GM23248 (cell line): Measurements from ENCODE around the gene KDM2B. TPM values are rescaled to one million over a fixed set of nuclear protein-coding genes. Genes with fewer than 3 reads are reported as not detected.

Experiments
- DNase-seq: peaks from one replicate; pipeline ENCODE4 v3.0.0-alpha.2; 2015
- H2AFZ ChIP-seq: fragments of 200-600 bp; sonication (generic); 2 replicates; pipeline ENCODE4 v1.6.1; 2016; ENCODE audit warnings: antibody characterized with exemption
- H3F3A ChIP-seq: fragments of 200-600 bp; sonication (generic); 2 replicates; pipeline ENCODE4 v1.6.1; 2016; ENCODE audit warnings: mild to moderate bottlenecking, antibody characterized with exemption, mixed run types; ENCODE audit not compliant: insufficient read depth
- H3K27ac ChIP-seq: fragments of 200-600 bp; sonication (generic); 2 replicates; pipeline ENCODE4 v1.5.1; 2016; ENCODE audit warnings: mild to moderate bottlenecking
- H3K27me3 ChIP-seq: fragments of 200-600 bp; sonication (generic); replicated peaks from 2 replicates; pipeline ENCODE4 v1.6.1; 2016; ENCODE audit warnings: mild to moderate bottlenecking; ENCODE audit not compliant: insufficient read depth
- H3K36me3 ChIP-seq: fragments of 200-600 bp; sonication (generic); 2 replicates; pipeline ENCODE4 v1.6.1; 2016; ENCODE audit warnings: low read depth, mild to moderate bottlenecking
- H3K4me1 ChIP-seq: fragments of 200-600 bp; sonication (generic); 2 replicates; pipeline ENCODE4 v1.6.1; 2016; ENCODE audit warnings: mild to moderate bottlenecking; ENCODE audit not compliant: insufficient read depth
- H3K4me2 ChIP-seq: fragments of 200-600 bp; sonication (generic); one replicate; pipeline ENCODE4 v1.6.1; 2016; ENCODE audit warnings: mild to moderate bottlenecking; ENCODE audit not compliant: unreplicated experiment
- H3K4me3 ChIP-seq: fragments of 200-600 bp; sonication (generic); 2 replicates; pipeline ENCODE4 v1.5.1; 2016; ENCODE audit warnings: mild to moderate bottlenecking
- H3K79me2 ChIP-seq: fragments of 200-600 bp; sonication (generic); 2 replicates; pipeline ENCODE4 v1.6.1; 2016; ENCODE audit warnings: mild to moderate bottlenecking; ENCODE audit not compliant: insufficient read depth
- H3K9ac ChIP-seq: fragments of 200-600 bp; sonication (generic); 2 replicates; pipeline ENCODE4 v1.6.1; 2016; ENCODE audit warnings: mild to moderate bottlenecking
- H3K9me2 ChIP-seq: fragments of 200-600 bp; sonication (generic); 2 replicates; pipeline ENCODE4 v1.6.1; 2016; ENCODE audit warnings: mixed run types, mild to moderate bottlenecking, moderate library complexity; ENCODE audit not compliant: insufficient read depth
- H3K9me3 ChIP-seq: fragments of 200-600 bp; sonication (generic); one replicate; pipeline ENCODE4 v1.6.1; 2017; ENCODE audit warnings: low read depth
- H4K20me1 ChIP-seq: fragments of 200-600 bp; sonication (generic); 2 replicates; pipeline ENCODE4 v1.6.0; 2016; ENCODE audit not compliant: insufficient read depth
- EZH2 ChIP-seq: fragments of 200-600 bp; sonication (generic); IDR thresholded peaks from 2 replicates; pipeline ENCODE4 v1.6.1; 2018; ENCODE audit warnings: antibody characterized with exemption, mild to moderate bottlenecking; ENCODE audit not compliant: insufficient read depth, poor library complexity, severe bottlenecking
- EZH2phosphoT487 ChIP-seq: fragments of 200-600 bp; sonication (generic); IDR thresholded peaks from 2 replicates; pipeline ENCODE4 v1.6.1; 2018; ENCODE audit warnings: antibody characterized with exemption, moderate library complexity, mild to moderate bottlenecking, low read depth; ENCODE audit not compliant: insufficient read depth
- WGBS, 2 experiments: methylation state at CpG; one replicate each; pipeline ENCODE4 v1.1.6; 2015 to 2017; ENCODE audit warnings: low lambda C conversion rate in 2 of 2, low coverage in 1 of 2; ENCODE audit errors: missing lambda C conversion rate in 2 of 2; 5-methylcytosine and 5-hydroxymethylcytosine counted together
- in situ Hi-C: fragments of 300-500 bp; cut with MboI; formaldehyde crosslinking; loops from 2 replicates; pipeline ENCODE4 v1.15.0; 2020
- polyA plus RNA-seq: library from polyadenylated mRNA; unstranded; fragments of >200 nt; fragmentation: Nextera tagmentation; extraction: Ambion mirVana; gene quantifications from 2 replicates; pipeline ENCODE4 v1.2.1, GENCODE V29; 2016
- total RNA-seq: library from RNA; depleted of rRNA; stranded (reverse); fragments of >200 nt; shearing (Covaris generic); gene quantifications from 2 replicates; pipeline ENCODE4 v1.2.3, GENCODE V29; 2014

Gene KDM2B
- total and polyA plus RNA-seq, 2 experiments from 2014 or later, result 8.2 to 20.1 TPM

GRCh38 chr12:121423682-121424623 lies 156.9 kb downstream of the KDM2B start:
- H3K27ac ChIP-seq, result 0 out of 2 replicates have a peak overlapping the region, but pooled peaks have one; percentile 5
- 92 to 94% methylated on average over 13 of the region's 13 CpGs for WGBS, 2 experiments
- peak; percentile 26 for DNase-seq
- peaks cover 59% of the 10 kb centered on the region for H3K36me3 ChIP-seq
- peaks cover 26% of the 10 kb centered on the region for H3F3A ChIP-seq
- peaks cover 28% of the 10 kb centered on the region for H3K79me2 ChIP-seq
- no peaks in the 10 kb centered on the region for H3K9me2 ChIP-seq
- H3K9ac ChIP-seq, result no peak overlapping the region
- no peak overlapping the region for H2AFZ ChIP-seq
- in situ Hi-C loops, result no loop called here
- no peaks in the 10 kb centered on the region for H4K20me1 ChIP-seq
- no peak overlapping the region for H3K4me3 ChIP-seq
- H3K4me2 ChIP-seq, result no peak overlapping the region
- no peaks in the 10 kb centered on the region for H3K9me3 ChIP-seq
- no peaks in the 10 kb centered on the region for H3K27me3 ChIP-seq
- no peaks in the 10 kb centered on the region for H3K4me1 ChIP-seq
- TF ChIP-seq EZH2, result no peak
- no peak for TF ChIP-seq EZH2phosphoT487

- Histone ChIP-seq H3K27me3 (no peaks in the 10 kb centered on the region), H2AFZ (no peak overlapping the region), H3K79me2 (peaks cover 33% of the 10 kb centered on the region), H3K36me3 (peaks cover 52% of the 10 kb centered on the region), H3F3A (peaks cover 26% of the 10 kb centered on the region), H3K9ac (no peak overlapping the region), H3K4me3 (no peak overlapping the region), H4K20me1 (no peaks in the 10 kb centered on the region), H3K9me3 (no peaks in the 10 kb centered on the region), H3K27ac (no peak overlapping the region), H3K4me1 (no peaks in the 10 kb centered on the region), H3K4me2 (no peak overlapping the region), H3K9me2 (no peaks in the 10 kb centered on the region)
- WGBS, 2 experiments, result 91 to 92% methylated on average over 14 of the region's 14 CpGs
- DNase-seq, result no peak
- in situ Hi-C loops, result no loop called here
- no peak for TF ChIP-seq EZH2phosphoT487
- TF ChIP-seq EZH2, result no peak
These were observed 157.6 kb downstream of the KDM2B start for GRCh38 chr12:121423253-121423652.

- no peak for DNase-seq
- Histone ChIP-seq H2AFZ (no peak overlapping the region), H3F3A (peaks cover 15% of the 10 kb centered on the region), H3K9me2 (no peaks in the 10 kb centered on the region), H3K9ac (no peak overlapping the region), H3K27ac (no peak overlapping the region), H3K27me3 (no peaks in the 10 kb centered on the region), H3K4me1 (no peaks in the 10 kb centered on the region), H3K9me3 (no peaks in the 10 kb centered on the region), H3K4me2 (no peak overlapping the region), H4K20me1 (no peaks in the 10 kb centered on the region), H3K36me3 (peaks cover 51% of the 10 kb centered on the region), H3K4me3 (no peak overlapping the region), H3K79me2 (peaks cover 56% of the 10 kb centered on the region)
- in situ Hi-C loops, result no loop called here
- TF ChIP-seq EZH2phosphoT487, result no peak
- TF ChIP-seq EZH2, result no peak
- WGBS, 2 experiments, result 91 to 92% methylated on average over 6 of the region's 6 CpGs
These were observed 160.7 kb downstream of the KDM2B start for GRCh38 chr12:121420109-121420508.

- DNase-seq, result no peak
- H3K36me3 ChIP-seq, result peaks cover 33% of the 10 kb centered on the region
- WGBS, 2 experiments, result 78 to 88% methylated on average over 6 of the region's 6 CpGs
These were observed 163.0 kb downstream of the KDM2B start for GRCh38 chr12:121417847-121418246.

More at GRCh38 chr12:121417847-121418246, 163.0 kb downstream of the KDM2B start:
- in situ Hi-C loops, result no loop called here
- Histone ChIP-seq H3K9me2 (no peaks in the 10 kb centered on the region), H3K79me2 (peaks cover 78% of the 10 kb centered on the region), H3K4me3 (no peak overlapping the region), H3F3A (no peaks in the 10 kb centered on the region), H3K4me2 (no peak overlapping the region), H3K4me1 (no peaks in the 10 kb centered on the region), H2AFZ (no peak overlapping the region), H3K27ac (no peak overlapping the region), H4K20me1 (no peaks in the 10 kb centered on the region), H3K9ac (no peak overlapping the region), H3K27me3 (no peaks in the 10 kb centered on the region), H3K9me3 (no peaks in the 10 kb centered on the region)
- no peak for TF ChIP-seq EZH2
- TF ChIP-seq EZH2phosphoT487, result no peak
